Type B pancreatic cell (in vitro differentiated cells): ENCODE measurements around the gene SLC26A1. TPM values are rescaled to one million over a fixed set of nuclear protein-coding genes. Genes with fewer than 3 reads are reported as not detected.

Experiments used
- DNase-seq: peaks from one replicate; pipeline ENCODE4 v3.0.0; 2021; ENCODE audit warnings: mixed read lengths; ENCODE audit not compliant: unreplicated experiment; ENCODE audit errors: extremely low spot score
- H3K27ac Mint-ChIP-seq: 2 replicates; pipeline ENCODE4 v1.8.0; 2021; ENCODE audit warnings: mild to moderate bottlenecking, mixed read lengths
- H3K27me3 Mint-ChIP-seq: 2 replicates; pipeline ENCODE4 v1.8.0; 2021; ENCODE audit warnings: mixed read lengths
- H3K36me3 Mint-ChIP-seq: 2 replicates; pipeline ENCODE4 v1.8.0; 2021; ENCODE audit warnings: mixed read lengths
- H3K4me1 Mint-ChIP-seq: one replicate; pipeline ENCODE4 v1.8.0; 2021; ENCODE audit warnings: mixed read lengths; ENCODE audit not compliant: unreplicated experiment
- H3K4me3 Mint-ChIP-seq: 2 replicates; pipeline ENCODE4 v1.8.0; 2021; ENCODE audit warnings: mild to moderate bottlenecking, mixed read lengths
- H3K9me3 Mint-ChIP-seq: 2 replicates; pipeline ENCODE4 v1.8.0; 2021; ENCODE audit warnings: mixed read lengths
- total RNA-seq: library from RNA; stranded (reverse); gene quantifications from 2 replicates; pipeline ENCODE4 v1.2.1, GENCODE V29; 2021; ENCODE audit warnings: low replicate concordance
- TF ChIP-seq, protein P1 (sequence below): fragments of 200-600 bp; sonication (generic); conservative IDR thresholded peaks from 2 replicates; pipeline ENCODE4 v1.5.0; 2021; ENCODE audit warnings: antibody characterized with exemption, mild to moderate bottlenecking

SLC26A1 gene
- total RNA-seq, 1 donor from 2014 or later, result 2.8 TPM

DNA sequence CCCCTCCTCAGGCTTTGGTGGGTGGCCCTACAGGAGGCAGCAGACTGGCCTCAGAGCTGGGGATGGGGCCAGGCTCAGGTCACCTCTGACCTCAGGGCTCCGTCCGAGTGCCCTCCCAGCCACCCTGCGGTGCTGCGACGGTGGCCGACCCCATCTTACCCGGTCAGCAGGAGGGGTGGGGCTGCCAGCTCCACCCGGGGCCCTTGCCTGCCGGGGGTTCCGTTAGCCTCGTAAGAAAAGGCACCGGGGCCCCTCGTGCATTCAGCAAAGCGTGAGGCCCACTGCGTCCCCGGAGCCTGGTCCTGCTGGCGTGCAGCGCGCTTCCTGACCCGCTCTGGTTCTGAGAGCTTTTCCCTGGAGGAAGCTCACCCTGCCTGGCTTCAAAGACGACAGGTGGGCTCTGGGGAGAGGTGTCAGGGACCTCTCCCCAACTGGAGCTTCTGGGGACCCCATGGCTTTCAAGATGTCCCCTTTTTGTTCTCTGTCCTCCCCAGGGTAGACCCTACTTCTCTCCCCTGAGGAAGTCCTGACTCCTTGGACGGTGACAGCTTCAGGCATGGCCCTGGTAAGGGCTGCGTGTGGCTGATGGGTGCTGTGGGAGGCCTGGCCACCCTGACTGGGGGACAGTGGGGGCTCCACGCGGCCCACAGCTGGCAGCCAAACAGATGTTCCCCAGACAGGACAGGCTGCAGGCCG lies 34.2 kb upstream of the SLC26A1 start:
- H3K4me3 Mint-ChIP-seq, result no peak overlapping the region
- no peaks in the 10 kb centered on the region for H3K9me3 Mint-ChIP-seq
- TF ChIP-seq, protein P1, sequence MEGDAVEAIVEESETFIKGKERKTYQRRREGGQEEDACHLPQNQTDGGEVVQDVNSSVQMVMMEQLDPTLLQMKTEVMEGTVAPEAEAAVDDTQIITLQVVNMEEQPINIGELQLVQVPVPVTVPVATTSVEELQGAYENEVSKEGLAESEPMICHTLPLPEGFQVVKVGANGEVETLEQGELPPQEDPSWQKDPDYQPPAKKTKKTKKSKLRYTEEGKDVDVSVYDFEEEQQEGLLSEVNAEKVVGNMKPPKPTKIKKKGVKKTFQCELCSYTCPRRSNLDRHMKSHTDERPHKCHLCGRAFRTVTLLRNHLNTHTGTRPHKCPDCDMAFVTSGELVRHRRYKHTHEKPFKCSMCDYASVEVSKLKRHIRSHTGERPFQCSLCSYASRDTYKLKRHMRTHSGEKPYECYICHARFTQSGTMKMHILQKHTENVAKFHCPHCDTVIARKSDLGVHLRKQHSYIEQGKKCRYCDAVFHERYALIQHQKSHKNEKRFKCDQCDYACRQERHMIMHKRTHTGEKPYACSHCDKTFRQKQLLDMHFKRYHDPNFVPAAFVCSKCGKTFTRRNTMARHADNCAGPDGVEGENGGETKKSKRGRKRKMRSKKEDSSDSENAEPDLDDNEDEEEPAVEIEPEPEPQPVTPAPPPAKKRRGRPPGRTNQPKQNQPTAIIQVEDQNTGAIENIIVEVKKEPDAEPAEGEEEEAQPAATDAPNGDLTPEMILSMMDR, result no peak
- DNase-seq, result no peak
- no peaks in the 10 kb centered on the region for H3K4me1 Mint-ChIP-seq
- H3K36me3 Mint-ChIP-seq, result peaks cover 4% of the 10 kb centered on the region
- no peak overlapping the region for H3K27ac Mint-ChIP-seq
- no peaks in the 10 kb centered on the region for H3K27me3 Mint-ChIP-seq

DNA sequence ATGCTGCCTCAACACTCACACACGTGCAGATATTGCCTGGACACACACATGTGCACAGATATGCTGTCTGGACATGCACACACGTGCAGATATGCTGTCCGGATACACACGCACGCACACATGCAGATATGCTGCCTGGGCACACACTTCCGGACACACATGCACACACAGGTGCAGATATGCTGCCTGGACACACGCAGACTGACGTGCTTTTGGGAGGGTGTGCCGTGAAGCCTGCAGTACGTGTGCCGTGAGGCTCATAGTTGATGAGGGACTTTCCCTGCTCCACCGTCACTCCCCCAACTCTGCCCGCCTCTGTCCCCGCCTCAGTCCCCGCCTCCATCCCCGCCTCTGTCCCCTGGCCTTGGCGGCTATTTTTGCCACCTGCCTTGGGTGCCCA lies 32.9 kb upstream of the SLC26A1 start:
- no peaks in the 10 kb centered on the region for H3K27me3 Mint-ChIP-seq
- H3K4me1 Mint-ChIP-seq, result no peaks in the 10 kb centered on the region
- H3K27ac Mint-ChIP-seq, result no peak overlapping the region
- no peak overlapping the region for H3K4me3 Mint-ChIP-seq
- H3K9me3 Mint-ChIP-seq, result no peaks in the 10 kb centered on the region
- TF ChIP-seq, protein P1, result no peak
- peaks cover 4% of the 10 kb centered on the region for H3K36me3 Mint-ChIP-seq
- no peak for DNase-seq

DNA sequence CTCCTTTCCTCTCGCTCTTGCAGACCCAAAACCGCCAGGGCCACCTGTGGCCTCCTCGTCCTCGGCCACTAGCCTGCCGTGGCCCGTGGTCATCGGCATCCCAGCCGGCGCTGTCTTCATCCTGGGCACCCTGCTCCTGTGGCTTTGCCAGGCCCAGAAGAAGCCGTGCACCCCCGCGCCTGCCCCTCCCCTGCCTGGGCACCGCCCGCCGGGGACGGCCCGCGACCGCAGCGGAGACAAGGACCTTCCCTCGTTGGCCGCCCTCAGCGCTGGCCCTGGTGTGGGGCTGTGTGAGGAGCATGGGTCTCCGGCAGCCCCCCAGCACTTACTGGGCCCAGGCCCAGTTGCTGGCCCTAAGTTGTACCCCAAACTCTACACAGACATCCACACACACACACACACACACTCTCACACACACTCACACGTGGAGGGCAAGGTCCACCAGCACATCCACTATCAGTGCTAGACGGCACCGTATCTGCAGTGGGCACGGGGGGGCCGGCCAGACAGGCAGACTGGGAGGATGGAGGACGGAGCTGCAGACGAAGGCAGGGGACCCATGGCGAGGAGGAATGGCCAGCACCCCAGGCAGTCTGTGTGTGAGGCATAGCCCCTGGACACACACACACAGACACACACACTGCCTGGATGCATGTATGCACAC lies 31.8 kb upstream of the SLC26A1 start:
- H3K9me3 Mint-ChIP-seq, result no peaks in the 10 kb centered on the region
- H3K36me3 Mint-ChIP-seq, result peaks cover 4% of the 10 kb centered on the region
- H3K27me3 Mint-ChIP-seq, result no peaks in the 10 kb centered on the region
- TF ChIP-seq, protein P1, result no peak
- no peak for DNase-seq
- H3K4me1 Mint-ChIP-seq, result no peaks in the 10 kb centered on the region
- no peak overlapping the region for H3K4me3 Mint-ChIP-seq
- H3K27ac Mint-ChIP-seq, result no peak overlapping the region

DNA sequence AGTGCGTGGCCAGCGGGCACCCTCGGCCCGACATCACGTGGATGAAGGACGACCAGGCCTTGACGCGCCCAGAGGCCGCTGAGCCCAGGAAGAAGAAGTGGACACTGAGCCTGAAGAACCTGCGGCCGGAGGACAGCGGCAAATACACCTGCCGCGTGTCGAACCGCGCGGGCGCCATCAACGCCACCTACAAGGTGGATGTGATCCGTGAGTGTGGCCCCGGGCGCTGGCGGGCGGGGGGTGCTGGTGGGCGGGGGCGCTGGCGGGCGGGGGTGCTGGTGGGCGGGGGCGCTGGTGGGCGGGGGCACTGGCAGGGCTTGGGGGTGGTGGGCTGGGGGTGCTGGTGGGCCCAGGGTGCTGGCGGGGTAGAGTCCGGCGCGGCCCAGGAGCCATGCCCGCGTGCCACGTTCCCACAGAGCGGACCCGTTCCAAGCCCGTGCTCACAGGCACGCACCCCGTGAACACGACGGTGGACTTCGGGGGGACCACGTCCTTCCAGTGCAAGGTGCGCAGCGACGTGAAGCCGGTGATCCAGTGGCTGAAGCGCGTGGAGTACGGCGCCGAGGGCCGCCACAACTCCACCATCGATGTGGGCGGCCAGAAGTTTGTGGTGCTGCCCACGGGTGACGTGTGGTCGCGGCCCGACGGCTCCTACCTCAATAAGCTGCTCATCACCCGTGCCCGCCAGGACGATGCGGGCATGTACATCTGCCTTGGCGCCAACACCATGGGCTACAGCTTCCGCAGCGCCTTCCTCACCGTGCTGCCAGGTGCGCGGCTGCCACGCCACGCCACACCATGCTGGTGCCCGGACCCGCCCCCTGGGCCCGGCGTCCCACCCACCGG lies 30.9 kb upstream of the SLC26A1 start:
- TF ChIP-seq, protein P1, result no peak
- H3K4me1 Mint-ChIP-seq, result no peaks in the 10 kb centered on the region
- H3K9me3 Mint-ChIP-seq, result no peaks in the 10 kb centered on the region
- H3K27me3 Mint-ChIP-seq, result no peaks in the 10 kb centered on the region
- H3K27ac Mint-ChIP-seq, result no peak overlapping the region
- H3K36me3 Mint-ChIP-seq, result peaks cover 4% of the 10 kb centered on the region
- DNase-seq, result no peak
- no peak overlapping the region for H3K4me3 Mint-ChIP-seq

DNA sequence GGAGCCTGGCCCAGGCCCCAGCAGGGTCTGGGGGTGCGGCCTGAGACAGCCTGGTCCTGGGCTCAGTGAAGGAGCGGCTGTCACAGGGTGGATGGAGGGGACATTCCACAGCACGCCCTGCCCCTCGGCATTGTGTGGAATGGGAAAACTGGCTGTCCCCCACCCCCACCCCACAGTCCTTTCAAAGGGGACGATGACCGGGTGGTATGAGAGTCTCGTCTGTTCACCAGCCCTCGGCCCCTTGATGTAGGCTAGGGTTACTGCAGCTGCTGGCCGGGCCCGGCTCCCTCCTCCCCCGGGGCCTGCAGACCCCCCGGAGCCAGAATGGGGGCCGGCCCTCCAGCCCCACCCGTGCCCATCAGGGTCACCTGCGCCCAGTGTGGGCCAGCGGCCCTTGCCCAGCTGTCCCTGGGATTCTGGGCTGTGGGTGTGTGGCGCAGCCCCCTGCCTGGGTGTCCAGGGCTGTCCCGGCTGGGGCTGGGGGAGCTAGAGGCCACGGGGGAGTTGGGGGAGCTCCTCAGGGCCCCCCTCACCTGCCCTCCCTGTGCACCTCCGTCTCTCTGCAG lies 30.0 kb upstream of the SLC26A1 start:
- no peak overlapping the region for H3K27ac Mint-ChIP-seq

More for the DNA sequence above, 30.0 kb upstream of the SLC26A1 start:
- Mint-ChIP-seq H3K4me3 (no peak overlapping the region), H3K9me3 (no peaks in the 10 kb centered on the region), H3K36me3 (peaks cover 4% of the 10 kb centered on the region), H3K4me1 (no peaks in the 10 kb centered on the region), H3K27me3 (no peaks in the 10 kb centered on the region)
- TF ChIP-seq, protein P1, result no peak
- no peak for DNase-seq
